Esophagus muscularis mucosa (tissue), 4 donors: ENCODE data around the gene SLC38A7. TPM values are rescaled to one million over a fixed set of nuclear protein-coding genes. Genes with fewer than 3 reads are reported as not detected.

Experiments
- DNase-seq: peaks from one replicate; pipeline ENCODE4 v3.0.0-alpha.2; 2017; ENCODE audit errors: extremely low spot score
- H3K27ac ChIP-seq, 4 donors: fragments of 200-600 bp; sonication (generic); replicated peaks in 1 of 4; 1 replicate in 3 of 4; 2 replicates in 1 of 4; pipeline ENCODE4 v1.5.1; 2016 to 2019; ENCODE audit warnings: mild to moderate bottlenecking in 1 of 4
- H3K27me3 ChIP-seq, 4 donors: fragments of 200-600 bp; sonication (generic); one replicate each; pipeline versions ENCODE4 v1.5.1 to v1.6.0; 2016 to 2019
- H3K36me3 ChIP-seq, 4 donors: fragments of 200-600 bp; sonication (generic); one replicate each; pipeline ENCODE4 v1.5.1; 2016 to 2019
- H3K4me1 ChIP-seq, 4 donors: fragments of 200-600 bp; sonication (generic); one replicate each; pipeline ENCODE4 v1.5.1; 2016 to 2019
- H3K4me3 ChIP-seq, 4 donors: fragments of 200-600 bp; sonication (generic); 1 replicate in 2 of 4; 2 replicates in 2 of 4; pipeline ENCODE4 v1.5.1; 2016 to 2019; ENCODE audit warnings: mild to moderate bottlenecking in 4 of 4, moderate library complexity in 1 of 4
- H3K9me3 ChIP-seq, 4 donors: fragments of 200-600 bp; sonication (generic); 1 replicate in 3 of 4; 2 replicates in 1 of 4; pipeline ENCODE4 v1.5.1; 2016 to 2019
- CTCF ChIP-seq, 3 experiments: fragments of 200-600 bp in 2 of 3; fragments of 450-650 bp in 1 of 3; sonication (generic) in 2 of 3; IDR thresholded peaks; one replicate each; pipeline ENCODE4 v1.5.1; 2017 to 2019; ENCODE audit warnings: antibody characterized with exemption in 3 of 3, mild to moderate bottlenecking in 2 of 3, moderate library complexity in 1 of 3
- EP300 ChIP-seq: sonication (generic); formaldehyde crosslinking; IDR thresholded peaks from one replicate; pipeline ENCODE4 v1.6.1; 2017; ENCODE audit warnings: antibody characterized with exemption
- POLR2A ChIP-seq: fragments of 450-650 bp; IDR thresholded peaks from one replicate; pipeline ENCODE4 v1.6.1; 2017; ENCODE audit warnings: antibody characterized with exemption, moderate library complexity, mild to moderate bottlenecking, low read depth
- POLR2AphosphoS5 ChIP-seq, 2 donors: sonication (generic); formaldehyde crosslinking; IDR thresholded peaks; one replicate each; pipeline ENCODE4 v1.6.1; 2017; ENCODE audit warnings: antibody characterized with exemption in 2 of 2
- whole genome bisulfite sequencing: methylation state at CpG from one replicate; pipeline ENCODE4 v1.1.5; 2018; 5-methylcytosine and 5-hydroxymethylcytosine counted together
- intact Hi-C: fragments of 100-400 bp; cut with DNase I; formaldehyde crosslinking; loops from one replicate; pipeline ENCODE4 v1.15.1; 2023
- total RNA-seq, 4 donors: library from RNA; depleted of rRNA; stranded (reverse); fragments of >200 nt; gene quantifications; one replicate each; pipeline versions ENCODE4 v1.1.0 to v1.2.1, GENCODE V29; 2016

The SLC38A7 gene
- total RNA-seq, 4 donors from 2014 or later: 8.1 to 11.6 (median 10.3) TPM

DNA sequence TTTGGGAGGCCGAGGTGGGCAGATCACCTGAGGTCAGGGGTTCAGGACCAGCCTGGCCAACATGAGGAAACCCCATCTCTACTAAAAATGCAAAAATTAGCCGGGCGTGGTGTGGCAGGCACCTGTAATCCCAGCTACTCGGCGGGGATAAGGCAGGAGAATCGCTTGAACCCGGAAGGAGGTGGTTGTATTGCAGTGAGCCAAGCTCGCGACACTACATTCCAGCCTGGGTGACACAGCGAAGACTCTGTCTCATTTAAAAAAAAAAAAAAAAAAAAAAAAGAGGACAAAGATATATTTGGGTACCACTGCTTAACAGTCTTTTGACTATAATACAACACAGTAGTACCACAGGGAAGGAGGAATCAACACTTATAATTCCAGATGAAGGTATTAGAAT lies 64.2 kb downstream of the SLC38A7 start:
- no peak overlapping the region for H3K4me3 ChIP-seq
- H3K27ac ChIP-seq: no peak overlapping the region
- no peaks in the 10 kb centered on the region for H3K27me3 ChIP-seq
- WGBS: 94% methylated on average over 10 of the region's 10 CpGs
- intact Hi-C loops: no loop called here
- DNase-seq: no peak
- peaks cover 7 to 20% (median 7%) of the 10 kb centered on the region in 4 donors for H3K4me1 ChIP-seq
- H3K36me3 ChIP-seq: peaks cover 14 to 86% (median 60%) of the 10 kb centered on the region in 4 donors
- no peaks in the 10 kb centered on the region for H3K9me3 ChIP-seq
- TF ChIP-seq POLR2AphosphoS5 (IDR thresholded peaks at IDR 0.05) (no peak), CTCF (IDR thresholded peaks at IDR 0.05) (no peak), EP300 (no peak), POLR2A (no peak)

DNA sequence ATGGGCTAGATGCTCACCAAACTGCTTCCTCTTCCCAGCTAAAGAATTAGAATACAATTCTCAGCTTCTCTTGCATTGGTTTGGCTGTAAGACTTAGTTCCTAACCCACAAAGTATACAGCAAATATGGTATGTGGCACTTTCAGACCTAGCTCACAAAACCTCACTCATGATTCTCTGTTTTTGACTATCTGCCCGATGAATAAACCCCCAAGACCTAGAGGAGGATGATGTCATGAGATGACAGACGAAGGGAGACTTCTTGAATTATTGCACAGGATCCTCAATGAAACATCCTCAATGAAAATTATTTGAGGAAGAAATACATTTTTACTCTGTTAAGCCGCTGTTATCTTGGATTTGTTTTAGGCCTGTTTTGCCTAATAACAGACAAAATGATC lies 69.3 kb downstream of the SLC38A7 start:
- 50% methylated on average over 3 of the region's 3 CpGs for WGBS

More for the DNA sequence above, 69.3 kb downstream of the SLC38A7 start:
- Histone ChIP-seq H3K4me3 (no peak overlapping the region), H3K27me3 (no peaks in the 10 kb centered on the region), H3K4me1 (peaks cover 8 to 35% (median 20%) of the 10 kb centered on the region in 4 donors), H3K27ac (no peak overlapping the region), H3K36me3 (peaks cover 0 to 49% (median 28%) of the 10 kb centered on the region in 4 donors), H3K9me3 (no peaks in the 10 kb centered on the region)
- intact Hi-C loops: no loop called here
- DNase-seq: no peak
- TF ChIP-seq EP300: no peak
- TF ChIP-seq POLR2A: no peak
- TF ChIP-seq CTCF (IDR thresholded peaks at IDR 0.05): no peak
- no peak for TF ChIP-seq POLR2AphosphoS5 (IDR thresholded peaks at IDR 0.05)

Other genes starting within 250 kb of the SLC38A7 start
- 10 to 100 TPM; 11.1 to 14.8 (median 12.3) TPM for gene NDRG4, start 184.6 kb downstream of the SLC38A7 start, total RNA-seq
- 10 to 100 TPM; 18.2 to 27.5 (median 22.0) TPM for gene SETD6, start 169.3 kb downstream of the SLC38A7 start, total RNA-seq
- 10 to 100 TPM; 92.1 to 97.6 (median 95.6) TPM for gene CNOT1, start 54.9 kb downstream of the SLC38A7 start, total RNA-seq
- 100 to 1,000 TPM in 1 of 4 donors, 10 to 100 TPM in 3; 64.1 to 108 (median 92.6) TPM for gene GOT2, start 49.5 kb upstream of the SLC38A7 start, total RNA-seq